ENCODE measurements around the gene PIP. TPM values are rescaled to one million over a fixed set of nuclear protein-coding genes. Genes with fewer than 3 reads are reported as not detected.

Gene PIP
- total and polyA plus RNA-seq, 2 of the 8 experiments (the other 6 are each of a cell fraction or from before 2014, with no cell fraction given): not detected

- H2AFZ ChIP-seq (ENCODE audit: low read length): no peak overlapping the region
- H3K27ac ChIP-seq (ENCODE audit: low read depth, low read length): no peak overlapping the region
- H3K4ac ChIP-seq (replicated peaks; ENCODE audit: insufficient read length, low read depth, low read length): no peak overlapping the region
- no peak overlapping the region for H3K14ac ChIP-seq (ENCODE audit: insufficient read length)
- H3K18ac ChIP-seq (ENCODE audit: extremely low read depth, low read length): no peak overlapping the region
- H3K27me3 ChIP-seq (replicated peaks in 1 of 4; ENCODE audit: control insufficient read depth in 3 of 4, extremely low read depth in 1 of 4, insufficient read depth in 3 of 4, low read length in 3 of 4): no peaks in the 10 kb centered on the region
- no peaks in the 10 kb centered on the region for H3K79me1 ChIP-seq (ENCODE audit: low read depth, low read length)
- FAIRE-seq (no peak), DNase-seq (ENCODE audit: low read depth in 1 of 2, low spot score in 2 of 2) (no peak)
- CTCF ChIA-PET (ENCODE audit: partially characterized antibody): interaction anchor here (0.8 to 2.9 kb wide), 6 partner anchors 39 to 173 kb away, joined by 3 to 17 read pairs (median 4); no protein-coding TSS in a partner anchor
- no peak overlapping the region for H3K4me3 ChIP-seq (ENCODE audit: extremely low read depth in 1 of 4, insufficient read depth in 2 of 4, low read depth in 3 of 4, low read length in 4 of 4)
- 80% methylated on average over 5 of the region's 5 CpGs; no CpG with 5 or more reads in 1 of the 2 experiments for WGBS, 2 experiments (ENCODE audit: extremely low coverage in 1 of 2, insufficient coverage in 1 of 2, insufficient read length in 1 of 2, insufficient replicate concordance in 2 of 2, low coverage in 1 of 2, low lambda C conversion rate in 2 of 2, missing lambda C conversion rate in 1 of 2)
- H4K20me1 ChIP-seq (replicated peaks in 1 of 2; ENCODE audit: control insufficient read depth in 1 of 2, insufficient read depth in 2 of 2, low read length in 2 of 2): no peaks in the 10 kb centered on the region
- H4K5ac ChIP-seq (ENCODE audit: insufficient read length, low read depth, low read length): no peak overlapping the region
- no peak overlapping the region for H2AK5ac ChIP-seq (ENCODE audit: low read depth, low read length)
- H2BK5ac ChIP-seq (ENCODE audit: low read depth, low read length): no peak overlapping the region
- H2BK120ac ChIP-seq (replicated peaks; ENCODE audit: low read depth, low read length): no peak overlapping the region
- no peak overlapping the region for H2BK15ac ChIP-seq (ENCODE audit: low read length)
- H4K8ac ChIP-seq (ENCODE audit: extremely low read depth, insufficient read depth, low read length): no peak overlapping the region
- no peak overlapping the region for H2BK12ac ChIP-seq (ENCODE audit: low read depth, low read length)
- TF ChIP-seq CTCF (IDR thresholded peaks at IDR 0.05; ENCODE audit: control extremely low read depth in 1 of 3, insufficient read depth in 1 of 3, low read depth in 1 of 3, low read length in 3 of 3): peak; percentile 40 to 65 (median 55)
- TF ChIP-seq SP2 (IDR thresholded peaks at IDR 0.05; ENCODE audit: low read length): no peak
- TF ChIP-seq CTBP2 (IDR thresholded peaks at IDR 0.05; ENCODE audit: borderline replicate concordance, insufficient read depth, insufficient read length, low read length): no peak
- no peak for TF ChIP-seq SIRT6 (IDR thresholded peaks at IDR 0.05; ENCODE audit: low read length)
- peak; percentile 67 to 69 for TF ChIP-seq RAD21 (IDR thresholded peaks at IDR 0.05 in 1 of 2, conservative IDR thresholded peaks at IDR 0.05 in 1 of 2; ENCODE audit: low read depth in 2 of 2, low read length in 2 of 2)
- H3K9me3 ChIP-seq (ENCODE audit: insufficient read depth in 2 of 2, low read depth in 1 of 2, low read length in 1 of 2): no peaks in the 10 kb centered on the region
- no peak overlapping the region for H3K4me2 ChIP-seq (ENCODE audit: insufficient read depth in 1 of 2, low read depth in 2 of 2, low read length in 2 of 2)
- no peaks in the 10 kb centered on the region for H3K79me2 ChIP-seq (ENCODE audit: control insufficient read depth in 1 of 2, insufficient read depth in 2 of 2, low read length in 2 of 2)
- H4K91ac ChIP-seq (replicated peaks; ENCODE audit: insufficient read length, low read length): no peak overlapping the region
- H3K4me1 ChIP-seq (replicated peaks in 1 of 4; ENCODE audit: control insufficient read depth in 3 of 4, insufficient read depth in 4 of 4, low read length in 3 of 4): no peaks in the 10 kb centered on the region
- H3K23me2 ChIP-seq (ENCODE audit: low read depth, low read length): no peaks in the 10 kb centered on the region; the same call in 1 of the 2 replicates
- H3K56ac ChIP-seq (replicated peaks; ENCODE audit: insufficient read length, low read depth, low read length): no peak overlapping the region
- no peak overlapping the region for H3K23ac ChIP-seq (ENCODE audit: insufficient read length)
- no peak overlapping the region for H3K9ac ChIP-seq (replicated peaks in 1 of 4; ENCODE audit: extremely low read depth in 1 of 4, low read depth in 3 of 4, low read length in 3 of 4)
- H2BK20ac ChIP-seq (ENCODE audit: low read length): no peak overlapping the region
- H3K36me3 ChIP-seq (ENCODE audit: control insufficient read depth in 2 of 4, insufficient read depth in 4 of 4, low read length in 3 of 4): no peaks in the 10 kb centered on the region
- POLR2A ChIA-PET (ENCODE audit: partially characterized antibody): no interaction called here
These were observed 44.3 kb downstream of the PIP start for GRCh38 chr7:143176128-143176527.

All from H1 (cell line).